ENCODE results near the gene SUSD4. TPM values are rescaled to one million over a fixed set of nuclear protein-coding genes. Genes with fewer than 3 reads are reported as not detected.

The SUSD4 gene
- total RNA-seq, 1 experiment from 2014 or later: 3.2 TPM

DNA sequence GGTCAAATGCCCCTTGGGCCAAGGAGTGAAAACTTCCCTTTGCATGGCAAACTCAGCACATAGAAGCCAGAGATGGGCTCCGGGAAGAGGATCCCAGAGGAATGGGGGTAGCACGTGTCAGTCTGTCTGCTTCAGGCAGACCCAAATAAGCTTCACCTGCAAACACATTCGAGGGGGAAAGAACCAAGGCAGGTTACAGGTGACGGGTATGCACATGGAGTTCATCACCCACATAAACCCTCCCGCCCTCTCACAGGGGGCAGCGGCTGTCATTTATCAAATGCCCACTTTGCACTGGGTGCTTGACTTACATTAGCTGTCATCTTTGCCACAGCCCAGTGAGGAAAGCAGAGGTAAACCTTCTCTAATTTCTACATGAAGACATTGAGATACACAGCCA is 147.9 kb downstream of the SUSD4 start:
- Histone ChIP-seq H3K36me3 (ENCODE audit: low read depth) (no peaks in the 10 kb centered on the region), H4K20me1 (ENCODE audit: insufficient read depth) (no peaks in the 10 kb centered on the region), H3F3A (ENCODE audit: insufficient read depth, low read depth) (no peaks in the 10 kb centered on the region), H3K27me3 (ENCODE audit: insufficient read depth, low read depth) (no peaks in the 10 kb centered on the region), H3K9me3 (ENCODE audit: insufficient read depth, low read depth) (no peaks in the 10 kb centered on the region), H3K79me2 (ENCODE audit: low read depth) (no peaks in the 10 kb centered on the region), H3K27ac (no peak overlapping the region), H3K4me3 (no peak overlapping the region), H2AFZ (no peak overlapping the region), H3K4me1 (replicated peaks; ENCODE audit: insufficient read depth) (no peaks in the 10 kb centered on the region), H3K4me2 (no peak overlapping the region), H3K9me2 (ENCODE audit: insufficient read depth) (no peaks in the 10 kb centered on the region)
- no peak for DNase-seq
- TF ChIP-seq, protein P1, sequence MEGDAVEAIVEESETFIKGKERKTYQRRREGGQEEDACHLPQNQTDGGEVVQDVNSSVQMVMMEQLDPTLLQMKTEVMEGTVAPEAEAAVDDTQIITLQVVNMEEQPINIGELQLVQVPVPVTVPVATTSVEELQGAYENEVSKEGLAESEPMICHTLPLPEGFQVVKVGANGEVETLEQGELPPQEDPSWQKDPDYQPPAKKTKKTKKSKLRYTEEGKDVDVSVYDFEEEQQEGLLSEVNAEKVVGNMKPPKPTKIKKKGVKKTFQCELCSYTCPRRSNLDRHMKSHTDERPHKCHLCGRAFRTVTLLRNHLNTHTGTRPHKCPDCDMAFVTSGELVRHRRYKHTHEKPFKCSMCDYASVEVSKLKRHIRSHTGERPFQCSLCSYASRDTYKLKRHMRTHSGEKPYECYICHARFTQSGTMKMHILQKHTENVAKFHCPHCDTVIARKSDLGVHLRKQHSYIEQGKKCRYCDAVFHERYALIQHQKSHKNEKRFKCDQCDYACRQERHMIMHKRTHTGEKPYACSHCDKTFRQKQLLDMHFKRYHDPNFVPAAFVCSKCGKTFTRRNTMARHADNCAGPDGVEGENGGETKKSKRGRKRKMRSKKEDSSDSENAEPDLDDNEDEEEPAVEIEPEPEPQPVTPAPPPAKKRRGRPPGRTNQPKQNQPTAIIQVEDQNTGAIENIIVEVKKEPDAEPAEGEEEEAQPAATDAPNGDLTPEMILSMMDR (conservative IDR thresholded peaks at IDR 0.05): no peak
- TF ChIP-seq EZH2 (IDR thresholded peaks at IDR 0.05; ENCODE audit: low read depth): no peak
- intact Hi-C loops (cut with micrococcal nuclease; ENCODE audit: unreplicated experiment): no loop called here
- CTCF ChIA-PET: no interaction called here
- POLR2A ChIA-PET (ENCODE audit: unreplicated experiment): no interaction called here
- BruUV-seq (replicated peaks): no TSS peak

DNA sequence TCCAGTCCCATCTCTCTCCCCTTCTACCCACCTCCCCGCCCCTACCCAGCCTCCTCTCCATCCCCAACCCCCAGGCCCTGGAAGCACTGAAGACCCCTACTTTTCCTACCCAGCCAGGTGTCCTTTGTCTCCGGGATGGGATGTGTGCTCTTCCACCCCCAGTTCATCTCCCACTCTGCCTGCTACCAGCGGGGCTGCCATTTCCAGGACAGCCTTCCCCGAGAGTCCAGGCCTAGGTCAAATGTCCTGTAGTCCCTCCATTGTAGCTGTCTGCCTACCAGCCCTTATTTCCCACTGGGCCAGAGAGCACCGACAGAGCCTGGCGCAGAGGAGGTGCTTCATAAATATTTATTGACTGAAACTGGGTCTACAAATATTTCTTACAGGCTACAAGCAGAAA is 148.9 kb downstream of the SUSD4 start:
- no peak overlapping the region for H3K27ac ChIP-seq
- no peaks in the 10 kb centered on the region for H3K27me3 ChIP-seq (ENCODE audit: insufficient read depth, low read depth)
- no peak overlapping the region for H3K4me3 ChIP-seq
- POLR2A ChIA-PET (ENCODE audit: unreplicated experiment): no interaction called here
- H3F3A ChIP-seq (ENCODE audit: insufficient read depth, low read depth): no peaks in the 10 kb centered on the region
- BruUV-seq (replicated peaks): no TSS peak
- no peaks in the 10 kb centered on the region for H3K36me3 ChIP-seq (ENCODE audit: low read depth)
- TF ChIP-seq, protein P1 (conservative IDR thresholded peaks at IDR 0.05): no peak
- TF ChIP-seq EZH2 (IDR thresholded peaks at IDR 0.05; ENCODE audit: low read depth): no peak
- H4K20me1 ChIP-seq (ENCODE audit: insufficient read depth): no peaks in the 10 kb centered on the region
- H3K9me3 ChIP-seq (ENCODE audit: insufficient read depth, low read depth): no peaks in the 10 kb centered on the region; the same call in 1 of the 2 replicates
- CTCF ChIA-PET: no interaction called here
- no peaks in the 10 kb centered on the region for H3K4me1 ChIP-seq (replicated peaks; ENCODE audit: insufficient read depth)
- no peaks in the 10 kb centered on the region for H3K79me2 ChIP-seq (ENCODE audit: low read depth)
- no peak overlapping the region for H3K4me2 ChIP-seq
- H2AFZ ChIP-seq: no peak overlapping the region
- H3K9me2 ChIP-seq (ENCODE audit: insufficient read depth): no peaks in the 10 kb centered on the region
- intact Hi-C loops (cut with micrococcal nuclease; ENCODE audit: unreplicated experiment): no loop called here
- no peak for DNase-seq

DNA sequence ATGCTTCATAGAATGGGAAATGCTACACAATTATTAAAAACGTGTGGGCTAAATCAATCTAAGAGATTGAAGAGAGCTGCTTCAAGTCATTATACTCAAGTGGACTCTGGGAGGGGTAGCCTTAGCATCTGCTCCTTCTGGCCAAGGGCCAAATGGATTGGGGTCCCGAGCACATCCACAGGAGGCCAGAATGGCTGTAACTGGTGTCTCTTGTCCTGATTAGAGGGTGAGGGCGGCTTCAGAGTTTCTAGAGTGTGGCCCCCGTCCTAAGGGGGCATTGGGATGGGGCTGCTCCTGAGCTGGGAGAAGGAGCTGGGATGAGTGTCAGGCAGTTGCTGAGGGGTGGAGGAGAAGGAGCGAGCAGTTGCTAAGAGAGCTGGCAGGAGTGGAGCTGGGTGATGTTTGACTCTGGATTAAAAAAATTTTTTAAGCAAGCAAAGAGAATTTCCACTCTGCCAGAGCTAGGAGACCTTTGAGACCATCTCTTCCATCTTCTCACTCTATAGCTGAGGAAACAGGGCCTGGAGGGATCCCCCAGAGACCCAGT is 149.6 kb downstream of the SUSD4 start:
- no peak overlapping the region for H3K4me3 ChIP-seq
- H3K36me3 ChIP-seq (ENCODE audit: low read depth): no peaks in the 10 kb centered on the region
- no peaks in the 10 kb centered on the region; the same call in 1 of the 2 replicates for H3K9me3 ChIP-seq (ENCODE audit: insufficient read depth, low read depth)
- H3K9me2 ChIP-seq (ENCODE audit: insufficient read depth): no peaks in the 10 kb centered on the region
- H4K20me1 ChIP-seq (ENCODE audit: insufficient read depth): no peaks in the 10 kb centered on the region
- no TSS peak for BruUV-seq (replicated peaks)
- TF ChIP-seq EZH2 (IDR thresholded peaks at IDR 0.05; ENCODE audit: low read depth): no peak
- TF ChIP-seq, protein P1 (conservative IDR thresholded peaks at IDR 0.05): no peak
- H3K27ac ChIP-seq: no peak overlapping the region
- no peaks in the 10 kb centered on the region for H3F3A ChIP-seq (ENCODE audit: insufficient read depth, low read depth)
- CTCF ChIA-PET: no interaction called here
- intact Hi-C loops (cut with micrococcal nuclease; ENCODE audit: unreplicated experiment): no loop called here
- POLR2A ChIA-PET (ENCODE audit: unreplicated experiment): interaction anchor here (0.6 kb wide), 1 partner anchor 15 kb away, joined by 3 read pairs; no protein-coding TSS in a partner anchor
- no peaks in the 10 kb centered on the region for H3K4me1 ChIP-seq (replicated peaks; ENCODE audit: insufficient read depth)
- no peak for DNase-seq
- H2AFZ ChIP-seq: no peak overlapping the region
- no peak overlapping the region for H3K4me2 ChIP-seq
- H3K79me2 ChIP-seq (ENCODE audit: low read depth): no peaks in the 10 kb centered on the region
- no peaks in the 10 kb centered on the region for H3K27me3 ChIP-seq (ENCODE audit: insufficient read depth, low read depth)

Data from PC-9 (cell line).